ENCODE data around the gene MLST8.

The MLST8 gene

GRCh38 chr16:2233872-2234812 lies 28.9 kb downstream of the MLST8 start:
- intact Hi-C loops (cut with DNase I; ENCODE audit: low total_unique reads) = no loop called here
- Histone ChIP-seq H3K4me1 (peaks cover 7 to 21% (median 21%) of the 10 kb centered on the region in 4 donors), H3K9me3 (no peaks in the 10 kb centered on the region), H3K36me3 (peaks cover 57 to 69% (median 67%) of the 10 kb centered on the region in 3 donors), H3K4me3 (no peak overlapping the region), H3K27ac (no peak overlapping the region), H3K27me3 (peaks cover 0 to 19% of the 10 kb centered on the region in 2 donors)
- no peak for TF ChIP-seq CTCF (IDR thresholded peaks at IDR 0.05)
- DNase-seq = no peak

- H3K9me3 ChIP-seq = no peaks in the 10 kb centered on the region
- intact Hi-C loops (cut with DNase I; ENCODE audit: low total_unique reads) = no loop called here
- H3K4me1 ChIP-seq = peaks cover 7 to 21% (median 21%) of the 10 kb centered on the region in 4 donors
- H3K36me3 ChIP-seq = peaks cover 51 to 69% (median 61%) of the 10 kb centered on the region in 3 donors
- H3K27ac ChIP-seq = no peak overlapping the region
- H3K4me3 ChIP-seq = no peak overlapping the region
- no peak for DNase-seq
- TF ChIP-seq CTCF (IDR thresholded peaks at IDR 0.05) = no peak
- H3K27me3 ChIP-seq = peaks cover 0 to 19% of the 10 kb centered on the region in 2 donors
Measured at GRCh38 chr16:2234813-2235170, 29.5 kb downstream of the MLST8 start.

- intact Hi-C loops (cut with DNase I; ENCODE audit: low total_unique reads) = no loop called here
- Histone ChIP-seq H3K36me3 (peaks cover 48 to 69% (median 56%) of the 10 kb centered on the region in 3 donors), H3K4me1 (peaks cover 7 to 21% (median 21%) of the 10 kb centered on the region in 4 donors), H3K27ac (no peak overlapping the region), H3K4me3 (no peak overlapping the region), H3K9me3 (no peaks in the 10 kb centered on the region), H3K27me3 (peaks cover 0 to 19% of the 10 kb centered on the region in 2 donors)
- DNase-seq = no peak
- TF ChIP-seq CTCF (IDR thresholded peaks at IDR 0.05) = no peak
Measured at GRCh38 chr16:2235234-2235651, 30.0 kb downstream of the MLST8 start.

GRCh38 chr16:2235695-2236336 lies 30.6 kb downstream of the MLST8 start:
- H3K27me3 ChIP-seq = peaks cover 0 to 19% of the 10 kb centered on the region in 2 donors
- intact Hi-C loops (cut with DNase I; ENCODE audit: low total_unique reads) = no loop called here
- DNase-seq = no peak
- H3K27ac ChIP-seq = no peak overlapping the region
- no peaks in the 10 kb centered on the region for H3K9me3 ChIP-seq
- no peak overlapping the region for H3K4me3 ChIP-seq
- no peak for TF ChIP-seq CTCF (IDR thresholded peaks at IDR 0.05)
- peaks cover 7 to 21% (median 21%) of the 10 kb centered on the region in 4 donors for H3K4me1 ChIP-seq
- H3K36me3 ChIP-seq = peaks cover 45 to 69% (median 50%) of the 10 kb centered on the region in 3 donors

- no peak for TF ChIP-seq CTCF (IDR thresholded peaks at IDR 0.05)
- DNase-seq = no peak
- H3K9me3 ChIP-seq = no peaks in the 10 kb centered on the region
- peak within 1 kb of the TSS in 1 of 2 donors; percentile 25 for H3K4me3 ChIP-seq
- H3K36me3 ChIP-seq = peaks cover 40 to 69% (median 43%) of the 10 kb centered on the region in 3 donors
- no peak within 1 kb of the TSS for H3K27ac ChIP-seq
- intact Hi-C loops (cut with DNase I; ENCODE audit: low total_unique reads) = no loop called here
- H3K27me3 ChIP-seq = peaks cover 0 to 19% of the 10 kb centered on the region in 2 donors
- H3K4me1 ChIP-seq = peaks cover 7 to 21% (median 21%) of the 10 kb centered on the region in 4 donors
Measured at GRCh38 chr16:2236337-2237101, 31.3 kb downstream of the MLST8 start, which contains the start of gene DNASE1L2. TSS of gene DNASE1L2 (plus strand) at chr16:2236444. CDS start at chr16:2236817, 373 bp downstream.

Measured in tibial artery (tissue), 4 donors.